ENCODE data around the gene COMMD6. TPM values are rescaled to one million over a fixed set of nuclear protein-coding genes. Genes with fewer than 3 reads are reported as not detected.

Gene COMMD6
- total RNA-seq, 2 experiments from 2014 or later, result 128 TPM

GRCh38 chr13:75486146-75487062 lies 51.2 kb downstream of the COMMD6 start:
- ChIA-PET CTCF (no interaction called here), POLR2A (no interaction called here)
- Mint-ChIP-seq H3K9me3 (no peaks in the 10 kb centered on the region), H3K27ac (no peak overlapping the region), H3K4me3 (no peak overlapping the region), H3K27me3 (peaks cover 36% of the 10 kb centered on the region), H3K4me1 (peaks cover 11% of the 10 kb centered on the region), H3K36me3 (ENCODE audit: low read depth) (no peaks in the 10 kb centered on the region)
- no peak for DNase-seq

GRCh38 chr13:75485286-75486062 lies 52.2 kb downstream of the COMMD6 start:
- H3K27ac Mint-ChIP-seq, result no peak overlapping the region
- H3K4me3 Mint-ChIP-seq, result no peak overlapping the region
- H3K9me3 Mint-ChIP-seq, result no peaks in the 10 kb centered on the region
- H3K4me1 Mint-ChIP-seq, result peaks cover 18% of the 10 kb centered on the region
- ChIA-PET POLR2A (no interaction called here), CTCF (no interaction called here)
- H3K27me3 Mint-ChIP-seq, result peaks cover 44% of the 10 kb centered on the region
- H3K36me3 Mint-ChIP-seq (ENCODE audit: low read depth), result no peaks in the 10 kb centered on the region
- DNase-seq, result no peak

- Mint-ChIP-seq H3K9me3 (no peaks in the 10 kb centered on the region), H3K27ac (no peak overlapping the region), H3K36me3 (ENCODE audit: low read depth) (no peaks in the 10 kb centered on the region), H3K4me1 (peaks cover 14% of the 10 kb centered on the region), H3K4me3 (peak overlapping the region; percentile 86), H3K27me3 (peaks cover 64% of the 10 kb centered on the region)
- CTCF ChIA-PET, result interaction anchor here (0.9 to 2.1 kb wide), 9 partner anchors 10 to 157 kb away, joined by 3 to 11 read pairs (median 4); partner anchors contain the start of gene COMMD6
- DNase-seq, result no peak
- POLR2A ChIA-PET, result no interaction called here
Observed at GRCh38 chr13:75482820-75483079, 54.9 kb downstream of the COMMD6 start.

GRCh38 chr13:75482070-75482819 lies 55.4 kb downstream of the COMMD6 start, which contains the start of gene TBC1D4:
Gene TBC1D4 (minus strand): TSS chr13:75482169. CDS start chr13:75481767, 402 bp downstream.
- Mint-ChIP-seq H3K27me3 (peaks cover 62% of the 10 kb centered on the region), H3K4me1 (peaks cover 14% of the 10 kb centered on the region), H3K36me3 (ENCODE audit: low read depth) (no peaks in the 10 kb centered on the region), H3K4me3 (peak within 1 kb of the TSS; percentile 86), H3K27ac (no peak within 1 kb of the TSS), H3K9me3 (no peaks in the 10 kb centered on the region)
- ChIA-PET POLR2A (no interaction called here), CTCF (interaction anchor here (0.7 to 2.1 kb wide), 11 partner anchors 10 to 156 kb away, joined by 3 to 11 read pairs (median 4); partner anchors contain the start of gene COMMD6)
- DNase-seq, result peak; percentile 59

- Mint-ChIP-seq H3K9me3 (no peaks in the 10 kb centered on the region), H3K27me3 (peaks cover 62% of the 10 kb centered on the region), H3K4me3 (peak overlapping the region; percentile 68), H3K4me1 (peaks cover 14% of the 10 kb centered on the region), H3K27ac (no peak overlapping the region), H3K36me3 (ENCODE audit: low read depth) (no peaks in the 10 kb centered on the region)
- peak; percentile 17 for DNase-seq
- CTCF ChIA-PET, result interaction anchor here (0.7 to 2.1 kb wide), 9 partner anchors 11 to 155 kb away, joined by 3 to 11 read pairs (median 4); partner anchors contain the start of gene COMMD6
- POLR2A ChIA-PET, result interaction anchor here (0.7 kb wide), 1 partner anchor 65 kb away, joined by 3 read pairs; no protein-coding TSS in a partner anchor
Observed at GRCh38 chr13:75481176-75482069, 56.2 kb downstream of the COMMD6 start.

GRCh38 chr13:75480671-75481175 lies 56.9 kb downstream of the COMMD6 start:
- CTCF ChIA-PET, result no interaction called here
- H3K27me3 Mint-ChIP-seq, result peaks cover 59% of the 10 kb centered on the region
- POLR2A ChIA-PET, result interaction anchor here (0.7 kb wide), 1 partner anchor 64 kb away, joined by 3 read pairs; no protein-coding TSS in a partner anchor
- no peaks in the 10 kb centered on the region for H3K9me3 Mint-ChIP-seq
- H3K4me1 Mint-ChIP-seq, result peaks cover 14% of the 10 kb centered on the region
- no peak overlapping the region for H3K27ac Mint-ChIP-seq
- peak; percentile 24 for DNase-seq
- H3K36me3 Mint-ChIP-seq (ENCODE audit: low read depth), result no peaks in the 10 kb centered on the region
- H3K4me3 Mint-ChIP-seq, result peak overlapping the region; percentile 68

- Mint-ChIP-seq H3K9me3 (no peaks in the 10 kb centered on the region), H3K27ac (no peak overlapping the region), H3K27me3 (peaks cover 52% of the 10 kb centered on the region), H3K4me3 (no peak overlapping the region), H3K4me1 (peaks cover 14% of the 10 kb centered on the region), H3K36me3 (ENCODE audit: low read depth) (no peaks in the 10 kb centered on the region)
- CTCF ChIA-PET, result no interaction called here
- POLR2A ChIA-PET, result no interaction called here
- no peak for DNase-seq
Observed at GRCh38 chr13:75479102-75479740, 58.4 kb downstream of the COMMD6 start.

GRCh38 chr13:75478659-75479058 lies 59.0 kb downstream of the COMMD6 start:
- no peaks in the 10 kb centered on the region for H3K36me3 Mint-ChIP-seq (ENCODE audit: low read depth)
- DNase-seq, result no peak
- no peak overlapping the region for H3K4me3 Mint-ChIP-seq
- POLR2A ChIA-PET, result no interaction called here
- H3K27me3 Mint-ChIP-seq, result peaks cover 49% of the 10 kb centered on the region
- peaks cover 14% of the 10 kb centered on the region for H3K4me1 Mint-ChIP-seq
- CTCF ChIA-PET, result no interaction called here
- no peak overlapping the region for H3K27ac Mint-ChIP-seq
- H3K9me3 Mint-ChIP-seq, result no peaks in the 10 kb centered on the region

Other genes with a start within 250 kb of the COMMD6 start
- 10 to 100 TPM in 1 of 2 experiments, 1 to 10 TPM in 1; 8.0 to 10.1 TPM for gene TBC1D4, start 55.7 kb downstream of the COMMD6 start, total RNA-seq
- gene UCHL3, start 11.9 kb upstream of the COMMD6 start, total RNA-seq, result 10 to 100 TPM; 30.0 to 32.6 TPM
- gene LMO7, start 98.5 kb upstream of the COMMD6 start, total RNA-seq, result 10 to 100 TPM; 11.4 to 12.9 TPM

Measured in activated CD4-positive, alpha-beta memory T cell treated with anti-CD3 and anti-CD28 coated beads, Interleukin-2, amount 10 ng/mL, durations not matched to agents 7 days and 5 days (primary cell).